ENCODE results near the gene LRP8. TPM values are rescaled to one million over a fixed set of nuclear protein-coding genes. Genes with fewer than 3 reads are reported as not detected.

The LRP8 gene
- total and polyA plus RNA-seq, 9 of the 15 experiments (the other 6 are each of a cell fraction or from before 2014, with no cell fraction given), result 7.1 to 56.1 (median 31.3) TPM

Other genes with a start within 250 kb of the LRP8 start
- 0.16 TPM in 1 of 2 replicates, not detected in the other for gene SLC1A7, start 185.4 kb downstream of the LRP8 start, total RNA-seq (2014; rRNA removed)
- gene SLC1A7, start 185.4 kb downstream of the LRP8 start, total RNA-seq (2014; rRNA removed; fragmentation: Illumina TruSeq; extraction: Trizol), result not detected in 2 replicates
- not detected in 2 replicates for gene SLC1A7, start 185.4 kb downstream of the LRP8 start, total RNA-seq (2015; rRNA removed; fragmentation: Illumina TruSeq; extraction: Trizol)
- gene SLC1A7, start 185.4 kb downstream of the LRP8 start, total RNA-seq (2021), result not detected in 2 replicates
- 0.07 and 0.08 TPM in 2 replicates for gene SLC1A7, start 185.4 kb downstream of the LRP8 start, polyA plus RNA-seq (2011; rRNA removed)
- 0.06 TPM in 1 of 2 replicates, not detected in the other for gene SLC1A7, start 185.4 kb downstream of the LRP8 start, polyA plus RNA-seq (2014; fragmentation: Illumina TruSeq; extraction: Trizol)
- gene SLC1A7, start 185.4 kb downstream of the LRP8 start, polyA plus RNA-seq (2014; fragmentation: Nextera tagmentation; extraction: Ambion mirVana), result not detected
- not detected in 2 replicates for gene SLC1A7, start 185.4 kb downstream of the LRP8 start, polyA plus RNA-seq (2014; rRNA removed)
- 19.7 and 22.9 TPM in 2 replicates for gene CPT2, start 131.2 kb downstream of the LRP8 start, total RNA-seq (2014; rRNA removed)
- gene CPT2, start 131.2 kb downstream of the LRP8 start, total RNA-seq (2014; rRNA removed; fragmentation: Illumina TruSeq; extraction: Trizol), result 16.8 and 17.8 TPM in 2 replicates
- 17.2 and 17.9 TPM in 2 replicates for gene CPT2, start 131.2 kb downstream of the LRP8 start, total RNA-seq (2015; rRNA removed; fragmentation: Illumina TruSeq; extraction: Trizol)
- gene CPT2, start 131.2 kb downstream of the LRP8 start, total RNA-seq (2021), result 16.9 and 22.2 TPM in 2 replicates
- gene CPT2, start 131.2 kb downstream of the LRP8 start, polyA plus RNA-seq (2011; rRNA removed), result 16.7 and 27.1 TPM in 2 replicates
- gene CPT2, start 131.2 kb downstream of the LRP8 start, polyA plus RNA-seq (2014; fragmentation: Illumina TruSeq; extraction: Trizol), result 23.8 and 25.1 TPM in 2 replicates
- 1 to 10 TPM; 7.6 to 7.9 TPM for gene CPT2, start 131.2 kb downstream of the LRP8 start, polyA plus RNA-seq (2014; fragmentation: Nextera tagmentation; extraction: Ambion mirVana)
- gene CPT2, start 131.2 kb downstream of the LRP8 start, polyA plus RNA-seq (2014; rRNA removed), result 15.2 and 16.7 TPM in 2 replicates
- 55.4 and 65.5 TPM in 2 replicates for gene CZIB, start 107.4 kb downstream of the LRP8 start, total RNA-seq (2014; rRNA removed)
- 58.2 and 65.8 TPM in 2 replicates for gene CZIB, start 107.4 kb downstream of the LRP8 start, total RNA-seq (2014; rRNA removed; fragmentation: Illumina TruSeq; extraction: Trizol)
- gene CZIB, start 107.4 kb downstream of the LRP8 start, total RNA-seq (2015; rRNA removed; fragmentation: Illumina TruSeq; extraction: Trizol), result 61.8 and 66.8 TPM in 2 replicates
- gene CZIB, start 107.4 kb downstream of the LRP8 start, total RNA-seq (2021), result 52.6 and 55.7 TPM in 2 replicates
- gene CZIB, start 107.4 kb downstream of the LRP8 start, polyA plus RNA-seq (2011; rRNA removed), result 105 and 109 TPM in 2 replicates
- 65.5 and 80.0 TPM in 2 replicates for gene CZIB, start 107.4 kb downstream of the LRP8 start, polyA plus RNA-seq (2014; fragmentation: Illumina TruSeq; extraction: Trizol)
- gene CZIB, start 107.4 kb downstream of the LRP8 start, polyA plus RNA-seq (2014; fragmentation: Nextera tagmentation; extraction: Ambion mirVana), result 100 to 1,000 TPM in 1 of 2 experiments, 10 to 100 TPM in 1; 97.4 to 111 TPM
- 85.3 and 86.9 TPM in 2 replicates for gene CZIB, start 107.4 kb downstream of the LRP8 start, polyA plus RNA-seq (2014; rRNA removed)
- 106 and 125 TPM in 2 replicates for gene MAGOH, start 89.6 kb downstream of the LRP8 start, total RNA-seq (2014; rRNA removed)
- gene MAGOH, start 89.6 kb downstream of the LRP8 start, total RNA-seq (2014; rRNA removed; fragmentation: Illumina TruSeq; extraction: Trizol), result 135 and 156 TPM in 2 replicates
- gene MAGOH, start 89.6 kb downstream of the LRP8 start, total RNA-seq (2015; rRNA removed; fragmentation: Illumina TruSeq; extraction: Trizol), result 134 and 152 TPM in 2 replicates
- 110 and 113 TPM in 2 replicates for gene MAGOH, start 89.6 kb downstream of the LRP8 start, total RNA-seq (2021)
- 80.7 and 102 TPM in 2 replicates for gene MAGOH, start 89.6 kb downstream of the LRP8 start, polyA plus RNA-seq (2011; rRNA removed)
- gene MAGOH, start 89.6 kb downstream of the LRP8 start, polyA plus RNA-seq (2014; fragmentation: Illumina TruSeq; extraction: Trizol), result 184 and 190 TPM in 2 replicates
- gene MAGOH, start 89.6 kb downstream of the LRP8 start, polyA plus RNA-seq (2014; fragmentation: Nextera tagmentation; extraction: Ambion mirVana), result 100 to 1,000 TPM; 132 to 342 TPM
- gene MAGOH, start 89.6 kb downstream of the LRP8 start, polyA plus RNA-seq (2014; rRNA removed), result 243 and 263 TPM in 2 replicates
- gene DMRTB1, start 131.3 kb upstream of the LRP8 start, total RNA-seq (2014; rRNA removed), result 0.20 and 0.27 TPM in 2 replicates
- gene DMRTB1, start 131.3 kb upstream of the LRP8 start, total RNA-seq (2014; rRNA removed; fragmentation: Illumina TruSeq; extraction: Trizol), result 0.13 TPM in 1 of 2 replicates, not detected in the other
- 0.11 TPM in 1 of 2 replicates, not detected in the other for gene DMRTB1, start 131.3 kb upstream of the LRP8 start, total RNA-seq (2015; rRNA removed; fragmentation: Illumina TruSeq; extraction: Trizol)
- 0.11 and 0.35 TPM in 2 replicates for gene DMRTB1, start 131.3 kb upstream of the LRP8 start, total RNA-seq (2021)
- gene DMRTB1, start 131.3 kb upstream of the LRP8 start, polyA plus RNA-seq (2011; rRNA removed), result not detected in 2 replicates
- 0.12 and 0.16 TPM in 2 replicates for gene DMRTB1, start 131.3 kb upstream of the LRP8 start, polyA plus RNA-seq (2014; fragmentation: Illumina TruSeq; extraction: Trizol)
- gene DMRTB1, start 131.3 kb upstream of the LRP8 start, polyA plus RNA-seq (2014; fragmentation: Nextera tagmentation; extraction: Ambion mirVana), result under 1 TPM; 0.06 TPM
- gene DMRTB1, start 131.3 kb upstream of the LRP8 start, polyA plus RNA-seq (2014; rRNA removed), result 0.09 and 0.27 TPM in 2 replicates

Data from K562 (cell line).